Measurements from ENCODE around the gene TRABD2B.

DNA sequence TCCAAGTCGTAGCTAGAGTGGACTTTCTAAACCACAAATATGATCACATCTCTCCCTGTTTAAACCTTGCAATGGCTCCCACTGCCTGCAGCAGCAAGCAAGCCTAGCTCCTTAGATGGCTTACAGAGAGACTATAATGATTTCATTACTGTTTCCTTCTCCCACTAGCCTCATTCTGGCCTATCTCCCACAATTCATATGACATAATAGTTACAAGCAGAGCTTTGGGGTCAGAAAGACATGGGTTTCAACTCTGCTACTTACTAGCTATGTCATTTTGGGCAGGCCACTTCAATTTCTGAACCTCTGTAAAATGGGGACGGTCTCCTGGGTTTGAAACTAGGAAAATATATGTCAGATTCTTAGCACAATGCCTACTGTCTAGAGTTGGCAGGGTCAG, 143.3 kb downstream of the TRABD2B start:
- TF ChIP-seq, protein P1, sequence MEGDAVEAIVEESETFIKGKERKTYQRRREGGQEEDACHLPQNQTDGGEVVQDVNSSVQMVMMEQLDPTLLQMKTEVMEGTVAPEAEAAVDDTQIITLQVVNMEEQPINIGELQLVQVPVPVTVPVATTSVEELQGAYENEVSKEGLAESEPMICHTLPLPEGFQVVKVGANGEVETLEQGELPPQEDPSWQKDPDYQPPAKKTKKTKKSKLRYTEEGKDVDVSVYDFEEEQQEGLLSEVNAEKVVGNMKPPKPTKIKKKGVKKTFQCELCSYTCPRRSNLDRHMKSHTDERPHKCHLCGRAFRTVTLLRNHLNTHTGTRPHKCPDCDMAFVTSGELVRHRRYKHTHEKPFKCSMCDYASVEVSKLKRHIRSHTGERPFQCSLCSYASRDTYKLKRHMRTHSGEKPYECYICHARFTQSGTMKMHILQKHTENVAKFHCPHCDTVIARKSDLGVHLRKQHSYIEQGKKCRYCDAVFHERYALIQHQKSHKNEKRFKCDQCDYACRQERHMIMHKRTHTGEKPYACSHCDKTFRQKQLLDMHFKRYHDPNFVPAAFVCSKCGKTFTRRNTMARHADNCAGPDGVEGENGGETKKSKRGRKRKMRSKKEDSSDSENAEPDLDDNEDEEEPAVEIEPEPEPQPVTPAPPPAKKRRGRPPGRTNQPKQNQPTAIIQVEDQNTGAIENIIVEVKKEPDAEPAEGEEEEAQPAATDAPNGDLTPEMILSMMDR (IDR thresholded peaks at IDR 0.05; ENCODE audit: insufficient read depth, low read length, poor library complexity, severe bottlenecking) = no peak
- no peak for TF ChIP-seq EZH2phosphoT487 (conservative IDR thresholded peaks at IDR 0.05; ENCODE audit: low read length)
